ENCODE measurements around the gene ALAD.
A peak's percentile ranks its signal among the peaks of the same experiment; 100 is the strongest.
"Not testable (repeated sequence)": the region's sequence is repeated elsewhere in the genome, so short reads cannot be mapped to it uniquely, and the experiment has no call there.

The ALAD gene

DNA sequence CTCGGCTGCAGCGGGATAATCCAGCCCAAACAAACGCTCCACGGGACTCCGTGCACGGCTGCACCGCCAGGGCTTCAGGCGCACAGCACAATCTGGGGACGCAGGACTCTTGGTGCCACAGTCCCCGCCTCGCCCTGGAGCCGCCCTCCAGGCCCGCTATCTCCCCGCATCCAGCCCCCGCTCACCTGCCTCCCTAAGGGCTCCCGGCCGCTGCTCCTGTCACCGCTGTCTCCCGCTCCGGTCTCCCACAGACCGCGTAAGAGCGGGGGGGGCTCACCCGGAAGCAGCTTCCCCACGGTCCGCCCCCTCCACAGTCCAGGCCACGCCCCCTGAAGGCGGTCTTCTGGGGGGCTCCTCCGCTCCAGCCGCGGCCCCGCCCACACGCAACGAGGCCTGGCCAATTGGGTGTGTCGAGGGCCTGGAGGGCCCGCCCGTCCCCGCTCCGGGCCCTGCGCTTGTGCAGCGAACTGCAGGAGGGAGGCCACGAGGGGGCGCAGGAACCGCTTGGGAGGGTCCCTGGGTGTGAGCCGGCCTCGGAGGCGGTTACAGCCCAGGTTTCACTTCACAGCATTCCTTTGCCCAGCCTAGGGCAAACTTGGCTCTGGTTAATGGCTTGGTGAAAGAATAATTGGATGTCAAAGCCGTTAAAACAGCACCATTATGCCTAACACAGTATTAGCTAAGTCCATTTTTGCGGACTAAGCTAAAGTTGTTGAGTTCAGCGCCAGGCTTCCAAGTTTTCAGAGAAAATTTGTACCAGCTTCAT, at the start of gene ALAD:
Gene ALAD, minus strand, starts transcription at position 258 of the 766 bp plus-strand sequence. CDS start 7,725 bp downstream, outside the sequence.
- peak; percentile 91 for DNase-seq (ENCODE audit: low read depth)
- TF ChIP-seq, protein P1, sequence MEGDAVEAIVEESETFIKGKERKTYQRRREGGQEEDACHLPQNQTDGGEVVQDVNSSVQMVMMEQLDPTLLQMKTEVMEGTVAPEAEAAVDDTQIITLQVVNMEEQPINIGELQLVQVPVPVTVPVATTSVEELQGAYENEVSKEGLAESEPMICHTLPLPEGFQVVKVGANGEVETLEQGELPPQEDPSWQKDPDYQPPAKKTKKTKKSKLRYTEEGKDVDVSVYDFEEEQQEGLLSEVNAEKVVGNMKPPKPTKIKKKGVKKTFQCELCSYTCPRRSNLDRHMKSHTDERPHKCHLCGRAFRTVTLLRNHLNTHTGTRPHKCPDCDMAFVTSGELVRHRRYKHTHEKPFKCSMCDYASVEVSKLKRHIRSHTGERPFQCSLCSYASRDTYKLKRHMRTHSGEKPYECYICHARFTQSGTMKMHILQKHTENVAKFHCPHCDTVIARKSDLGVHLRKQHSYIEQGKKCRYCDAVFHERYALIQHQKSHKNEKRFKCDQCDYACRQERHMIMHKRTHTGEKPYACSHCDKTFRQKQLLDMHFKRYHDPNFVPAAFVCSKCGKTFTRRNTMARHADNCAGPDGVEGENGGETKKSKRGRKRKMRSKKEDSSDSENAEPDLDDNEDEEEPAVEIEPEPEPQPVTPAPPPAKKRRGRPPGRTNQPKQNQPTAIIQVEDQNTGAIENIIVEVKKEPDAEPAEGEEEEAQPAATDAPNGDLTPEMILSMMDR (IDR thresholded peaks at IDR 0.05; ENCODE audit: control insufficient read depth, insufficient read depth, low read depth, low read length, missing control alignments) = peak; percentile 94
- H3K4me3 ChIP-seq (ENCODE audit: control insufficient read depth, low read depth, low read length) = peak within 1 kb of the TSS; percentile 68

DNA sequence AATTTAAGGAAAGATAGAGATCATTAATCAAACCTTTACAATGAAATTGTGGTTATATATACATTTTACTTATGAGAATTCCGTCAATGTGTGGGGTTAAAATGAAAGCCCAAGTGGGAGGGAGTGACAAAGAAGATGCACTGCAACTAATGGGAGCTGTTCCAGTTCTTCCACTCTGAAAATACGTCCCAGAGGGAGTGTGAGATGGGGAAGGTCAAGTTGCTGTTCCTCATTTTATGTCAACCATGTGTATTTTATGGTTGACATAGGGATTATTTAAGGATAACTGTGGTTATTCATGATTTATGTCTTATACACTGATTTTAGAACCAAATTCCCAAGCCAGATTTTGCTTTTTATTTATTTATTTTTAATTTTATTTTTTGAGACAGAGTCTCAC, 48.3 kb upstream of the ALAD start:
- TF ChIP-seq, protein P1 (IDR thresholded peaks at IDR 0.05; ENCODE audit: control insufficient read depth, insufficient read depth, low read depth, low read length, missing control alignments) = no peak
- H3K4me3 ChIP-seq (ENCODE audit: control insufficient read depth, low read depth, low read length) = no peak overlapping the region
- DNase-seq (ENCODE audit: low read depth) = no peak

DNA sequence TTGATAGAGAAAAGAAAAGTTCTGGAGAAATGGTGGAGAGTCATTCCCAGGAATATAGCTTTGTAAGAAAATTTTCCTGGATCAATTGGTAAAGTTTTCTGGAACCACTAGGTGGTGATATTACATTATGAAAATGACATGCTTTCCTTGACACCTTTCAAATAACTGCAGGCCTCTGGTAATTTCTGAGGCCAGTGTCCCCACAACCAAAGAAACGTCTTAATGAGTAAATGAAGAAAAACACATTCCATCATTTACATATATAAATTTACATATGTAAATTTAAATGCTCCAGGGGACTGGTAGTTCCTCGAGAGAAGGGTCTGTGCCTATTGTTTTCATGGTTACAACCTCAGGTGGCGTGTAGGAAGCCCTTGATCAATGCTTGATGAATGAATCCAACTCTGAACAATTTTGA, 45.2 kb upstream of the ALAD start:
- no peak overlapping the region for H3K4me3 ChIP-seq (ENCODE audit: control insufficient read depth, low read depth, low read length)
- no peak for DNase-seq (ENCODE audit: low read depth)
- TF ChIP-seq, protein P1 (IDR thresholded peaks at IDR 0.05; ENCODE audit: control insufficient read depth, insufficient read depth, low read depth, low read length, missing control alignments) = peak; percentile 37

DNA sequence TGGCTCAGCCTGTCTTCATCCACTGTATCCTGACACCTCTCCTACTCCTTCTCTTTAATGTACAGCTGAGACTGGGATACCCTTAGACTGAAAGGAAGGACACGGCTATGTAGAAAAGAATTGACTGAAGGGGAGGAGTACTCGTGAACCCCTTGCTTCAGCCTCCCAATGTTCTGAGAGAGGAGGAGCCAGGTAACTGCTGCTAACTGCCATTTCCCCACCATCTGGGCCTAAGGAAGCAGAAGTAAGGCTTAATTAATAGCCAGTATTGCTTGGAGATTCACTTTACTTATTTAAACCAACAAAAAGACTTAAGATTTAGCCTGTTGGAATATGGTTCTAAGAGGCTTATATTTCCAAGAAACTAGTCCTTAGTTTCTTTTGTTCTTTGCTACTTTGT, 43.7 kb upstream of the ALAD start:
- no peak overlapping the region for H3K4me3 ChIP-seq (ENCODE audit: control insufficient read depth, low read depth, low read length)
- TF ChIP-seq, protein P1 (IDR thresholded peaks at IDR 0.05; ENCODE audit: control insufficient read depth, insufficient read depth, low read depth, low read length, missing control alignments) = no peak
- no peak for DNase-seq (ENCODE audit: low read depth)

DNA sequence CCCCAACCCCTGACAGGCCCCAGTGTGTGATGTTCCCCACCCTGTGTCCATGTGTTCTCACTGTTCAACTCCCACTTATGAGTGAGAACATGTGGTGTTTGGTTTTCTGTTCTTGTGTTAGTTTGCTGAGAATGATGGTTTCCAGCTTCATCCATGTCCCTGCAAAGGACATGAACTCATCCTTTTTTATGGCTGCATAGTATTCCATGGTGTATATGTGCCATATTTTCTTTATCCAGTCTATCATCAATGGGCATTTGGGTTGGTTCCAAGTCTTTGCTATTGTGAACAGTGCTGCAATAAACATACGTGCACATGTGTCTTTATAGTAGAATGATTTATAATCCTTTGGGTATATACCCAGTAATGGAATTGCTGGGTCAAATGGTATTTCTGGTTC, 36.6 kb upstream of the ALAD start:
- not testable (repeated sequence) for H3K4me3 ChIP-seq (ENCODE audit: control insufficient read depth, low read depth, low read length); DNase-seq (ENCODE audit: low read depth)

DNA sequence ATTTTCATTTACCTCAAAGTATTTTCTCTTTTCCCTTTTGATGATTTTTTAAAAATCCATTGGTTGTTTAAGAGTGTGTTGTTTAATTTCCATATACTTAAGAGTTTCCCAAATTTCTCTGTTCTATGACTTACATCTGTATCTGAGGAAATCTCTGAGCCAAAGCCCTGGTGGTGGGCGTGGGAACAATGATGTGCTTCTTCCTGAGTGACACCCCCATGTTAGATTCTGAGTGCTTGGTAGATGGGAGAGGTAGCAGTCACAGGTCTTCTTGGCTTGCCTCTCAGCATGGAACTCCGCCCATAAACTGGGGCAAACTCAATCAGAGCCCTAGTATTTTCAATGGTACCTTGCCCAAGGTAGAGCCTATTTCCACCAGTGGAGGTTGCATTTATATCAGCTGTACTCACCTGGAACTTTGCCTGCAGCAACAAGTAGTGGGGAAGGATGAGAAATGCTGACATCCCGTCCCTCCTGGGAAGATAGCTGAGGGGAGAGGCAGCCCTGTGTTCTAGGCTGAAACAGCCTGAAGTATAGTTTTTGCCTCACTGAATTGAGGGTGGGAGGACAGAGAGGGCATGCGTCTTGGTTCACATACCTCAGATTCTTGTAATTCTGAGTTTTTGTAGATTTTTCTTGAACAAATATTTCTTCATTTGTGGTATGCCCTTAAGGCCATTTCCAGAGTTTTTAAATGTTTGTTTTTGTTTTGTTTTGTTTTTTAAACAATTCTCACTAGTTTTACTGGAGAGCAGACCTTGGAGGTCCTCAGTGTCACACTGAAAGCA, 35.8 kb upstream of the ALAD start:
- no peak overlapping the region for H3K4me3 ChIP-seq (ENCODE audit: control insufficient read depth, low read depth, low read length)
- TF ChIP-seq, protein P1 (IDR thresholded peaks at IDR 0.05; ENCODE audit: control insufficient read depth, insufficient read depth, low read depth, low read length, missing control alignments) = no peak
- no peak for DNase-seq (ENCODE audit: low read depth)

DNA sequence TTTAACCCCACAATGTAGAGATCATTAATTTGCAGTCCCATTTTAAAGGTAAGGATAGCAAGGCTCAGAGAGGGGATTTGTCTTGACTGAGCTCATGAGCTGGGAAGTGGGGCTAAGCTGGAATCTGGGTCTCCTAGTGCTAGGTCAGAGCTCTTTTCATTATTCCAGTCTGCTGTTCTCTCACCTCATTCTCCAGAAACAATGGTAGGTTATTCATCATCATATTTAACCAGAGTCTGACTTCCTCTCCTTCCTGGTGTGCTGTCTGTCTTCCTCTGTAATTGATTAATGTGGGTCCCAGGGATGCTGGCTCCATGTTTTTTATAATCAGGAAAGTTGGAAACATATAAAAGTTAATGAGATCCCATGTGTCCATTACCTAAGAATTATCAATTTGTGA, 30.1 kb upstream of the ALAD start:
- no peak for DNase-seq (ENCODE audit: low read depth)
- TF ChIP-seq, protein P1 (IDR thresholded peaks at IDR 0.05; ENCODE audit: control insufficient read depth, insufficient read depth, low read depth, low read length, missing control alignments) = no peak
- no peak overlapping the region for H3K4me3 ChIP-seq (ENCODE audit: control insufficient read depth, low read depth, low read length)

All from AG09309 (cell line).